Fibroblast of lung (primary cell): Measurements from ENCODE around the gene SGCD. TPM values are rescaled to one million over a fixed set of nuclear protein-coding genes. Genes with fewer than 3 reads are reported as not detected.

Experiments used
- DNase-seq, 2 donors: peaks; one replicate each; pipeline versions ENCODE4 v3.0.0 to v3.0.0-alpha.2; 2010; ENCODE audit warnings: low read depth in 2 of 2
- H2AFZ ChIP-seq: 2 replicates; pipeline ENCODE4 v1.5.1; 2012; ENCODE audit warnings: low read length, control low read depth, inconsistent platforms
- H3K27ac ChIP-seq: 2 replicates; pipeline ENCODE4 v1.5.1; 2011; ENCODE audit warnings: low read length, control low read depth; ENCODE audit not compliant: insufficient read depth
- H3K27me3 ChIP-seq: 2 replicates; pipeline ENCODE4 v1.5.1; 2011; ENCODE audit warnings: mild to moderate bottlenecking, low read length; ENCODE audit not compliant: control insufficient read depth, insufficient read depth
- H3K36me3 ChIP-seq: 2 replicates; pipeline ENCODE4 v1.5.1; 2011; ENCODE audit warnings: low read length; ENCODE audit not compliant: control insufficient read depth, insufficient read depth
- H3K4me1 ChIP-seq: 2 replicates; pipeline ENCODE4 v1.5.1; 2011; ENCODE audit warnings: low read length; ENCODE audit not compliant: control insufficient read depth, insufficient read depth; ENCODE audit errors: extremely low read depth
- H3K4me2 ChIP-seq: 2 replicates; pipeline ENCODE4 v1.5.1; 2011; ENCODE audit warnings: low read length, control low read depth; ENCODE audit not compliant: insufficient read depth; ENCODE audit errors: extremely low read depth
- H3K4me3 ChIP-seq, 4 experiments: fragments of 200-600 bp in 1 of 4; sonication (generic) in 1 of 4; replicated peaks in 1 of 4; 2 replicates each; pipeline ENCODE4 v1.5.1; 2011 to 2016; ENCODE audit warnings: low read length in 4 of 4, low read depth in 3 of 4, mild to moderate bottlenecking in 3 of 4, control low read depth in 2 of 4, inconsistent platforms in 1 of 4, mixed read lengths in 1 of 4; ENCODE audit not compliant: insufficient read depth in 1 of 4; ENCODE audit errors: control extremely low read depth in 1 of 4
- H3K79me2 ChIP-seq: 2 replicates; pipeline ENCODE4 v1.5.1; 2012; ENCODE audit warnings: mild to moderate bottlenecking, low read length, inconsistent platforms; ENCODE audit not compliant: control insufficient read depth, insufficient read depth
- H3K9ac ChIP-seq: 2 replicates; pipeline ENCODE4 v1.5.1; 2011; ENCODE audit warnings: mild to moderate bottlenecking, low read length, control low read depth; ENCODE audit not compliant: insufficient read depth
- H3K9me3 ChIP-seq: 2 replicates; pipeline ENCODE4 v1.5.1; 2012; ENCODE audit warnings: low read depth, low read length; ENCODE audit not compliant: control insufficient read depth, insufficient read depth
- H4K20me1 ChIP-seq: 2 replicates; pipeline ENCODE4 v1.5.1; 2011; ENCODE audit warnings: low read length; ENCODE audit not compliant: control insufficient read depth, insufficient read depth; ENCODE audit errors: extremely low read depth
- EZH2 ChIP-seq: IDR thresholded peaks from 2 replicates; pipeline ENCODE4 v1.5.1; 2012; ENCODE audit warnings: low read length, control low read depth, mild to moderate bottlenecking; ENCODE audit errors: missing control alignments
- polyA plus RNA-seq, 2 donors: library from polyadenylated mRNA; depleted of rRNA in 1 of 2; stranded (reverse) in 1 of 2; unstranded in 1 of 2; fragments of >200 nt; gene quantifications; 2 replicates each; pipeline ENCODE4 v1.2.1, GENCODE V29; 2011 to 2012; ENCODE audit warnings: missing spikeins in 1 of 2
- total RNA-seq: library from RNA; depleted of rRNA; stranded (reverse); fragments of >200 nt; gene quantifications from 2 replicates; pipeline ENCODE4 v1.2.1, GENCODE V29; 2014
- TF ChIP-seq, protein P1 (sequence below), 2 donors: IDR thresholded peaks in 1 of 2; conservative IDR thresholded peaks in 1 of 2; 1 replicate in 1 of 2; 2 replicates in 1 of 2; pipeline ENCODE4 v1.5.1; 2011 to 2012; ENCODE audit warnings: low read length in 2 of 2, control low read depth in 1 of 2, inconsistent platforms in 1 of 2, low read depth in 1 of 2, mild to moderate bottlenecking in 1 of 2

The SGCD gene
- total and polyA plus RNA-seq, 2 donors (not counting 1 experiment from before 2014, with no cell fraction given) = 13.3 to 67.5 TPM

DNA sequence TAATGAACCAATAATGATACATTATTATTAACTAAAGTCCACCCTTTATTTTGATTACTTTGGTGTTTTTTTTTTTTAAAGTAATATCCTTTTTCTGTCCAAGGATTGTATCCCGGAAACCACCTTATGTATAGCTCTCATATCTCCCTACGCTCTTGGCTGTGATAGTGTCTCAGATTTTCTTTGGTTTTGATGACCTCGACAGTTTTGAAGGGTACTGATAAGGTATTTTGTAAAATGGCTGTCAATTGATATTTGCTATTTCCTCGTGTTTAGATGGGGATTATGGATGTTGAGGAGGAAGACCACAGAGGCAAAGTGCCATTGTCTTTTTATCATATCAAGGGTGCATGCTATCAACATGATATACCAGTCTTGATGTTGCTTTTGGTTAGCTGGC, 259.0 kb downstream of the SGCD start:
- Histone ChIP-seq H3K27ac (no peak overlapping the region), H3K36me3 (no peaks in the 10 kb centered on the region), H3K4me2 (no peak overlapping the region), H3K9me3 (no peaks in the 10 kb centered on the region), H4K20me1 (no peaks in the 10 kb centered on the region), H3K27me3 (no peaks in the 10 kb centered on the region), H3K79me2 (no peaks in the 10 kb centered on the region), H3K4me1 (no peaks in the 10 kb centered on the region), H3K4me3 (no peak overlapping the region), H3K9ac (no peak overlapping the region), H2AFZ (no peak overlapping the region)
- no peak for DNase-seq
- TF ChIP-seq EZH2 = no peak
- TF ChIP-seq, protein P1, sequence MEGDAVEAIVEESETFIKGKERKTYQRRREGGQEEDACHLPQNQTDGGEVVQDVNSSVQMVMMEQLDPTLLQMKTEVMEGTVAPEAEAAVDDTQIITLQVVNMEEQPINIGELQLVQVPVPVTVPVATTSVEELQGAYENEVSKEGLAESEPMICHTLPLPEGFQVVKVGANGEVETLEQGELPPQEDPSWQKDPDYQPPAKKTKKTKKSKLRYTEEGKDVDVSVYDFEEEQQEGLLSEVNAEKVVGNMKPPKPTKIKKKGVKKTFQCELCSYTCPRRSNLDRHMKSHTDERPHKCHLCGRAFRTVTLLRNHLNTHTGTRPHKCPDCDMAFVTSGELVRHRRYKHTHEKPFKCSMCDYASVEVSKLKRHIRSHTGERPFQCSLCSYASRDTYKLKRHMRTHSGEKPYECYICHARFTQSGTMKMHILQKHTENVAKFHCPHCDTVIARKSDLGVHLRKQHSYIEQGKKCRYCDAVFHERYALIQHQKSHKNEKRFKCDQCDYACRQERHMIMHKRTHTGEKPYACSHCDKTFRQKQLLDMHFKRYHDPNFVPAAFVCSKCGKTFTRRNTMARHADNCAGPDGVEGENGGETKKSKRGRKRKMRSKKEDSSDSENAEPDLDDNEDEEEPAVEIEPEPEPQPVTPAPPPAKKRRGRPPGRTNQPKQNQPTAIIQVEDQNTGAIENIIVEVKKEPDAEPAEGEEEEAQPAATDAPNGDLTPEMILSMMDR (conservative IDR thresholded peaks at IDR 0.05 in 1 of 2, IDR thresholded peaks at IDR 0.05 in 1 of 2; ENCODE audit: low read depth in 1 of 2, low read length in 2 of 2) = no peak

DNA sequence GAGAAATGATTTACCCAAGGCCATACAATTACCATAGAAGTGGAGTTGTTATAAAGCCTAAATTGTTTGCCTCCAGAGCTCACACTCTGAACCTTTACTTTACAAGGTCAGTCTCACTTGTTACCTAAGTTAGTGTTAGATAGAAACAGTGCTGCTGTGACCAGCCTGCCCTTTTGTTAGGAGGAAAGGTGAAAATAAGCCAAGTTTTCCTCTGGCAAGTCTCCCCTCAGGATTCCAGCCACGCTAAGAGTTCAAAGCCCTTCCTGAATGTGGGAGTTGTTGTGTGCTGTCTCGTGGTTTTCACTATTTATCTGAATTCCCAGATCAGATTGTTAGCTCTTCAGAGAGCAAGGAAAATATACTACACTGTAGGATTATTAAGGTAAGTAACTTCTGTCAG, 260.0 kb downstream of the SGCD start:
- Histone ChIP-seq H3K79me2 (no peaks in the 10 kb centered on the region), H3K27ac (no peak overlapping the region), H2AFZ (no peak overlapping the region), H3K4me3 (no peak overlapping the region), H3K4me1 (no peaks in the 10 kb centered on the region), H3K36me3 (no peaks in the 10 kb centered on the region), H3K4me2 (no peak overlapping the region), H3K9ac (no peak overlapping the region), H3K27me3 (no peaks in the 10 kb centered on the region), H3K9me3 (no peaks in the 10 kb centered on the region), H4K20me1 (no peaks in the 10 kb centered on the region)
- no peak for DNase-seq
- TF ChIP-seq EZH2 = no peak
- TF ChIP-seq, protein P1 (conservative IDR thresholded peaks at IDR 0.05 in 1 of 2, IDR thresholded peaks at IDR 0.05 in 1 of 2; ENCODE audit: low read depth in 1 of 2, low read length in 2 of 2) = no peak

DNA sequence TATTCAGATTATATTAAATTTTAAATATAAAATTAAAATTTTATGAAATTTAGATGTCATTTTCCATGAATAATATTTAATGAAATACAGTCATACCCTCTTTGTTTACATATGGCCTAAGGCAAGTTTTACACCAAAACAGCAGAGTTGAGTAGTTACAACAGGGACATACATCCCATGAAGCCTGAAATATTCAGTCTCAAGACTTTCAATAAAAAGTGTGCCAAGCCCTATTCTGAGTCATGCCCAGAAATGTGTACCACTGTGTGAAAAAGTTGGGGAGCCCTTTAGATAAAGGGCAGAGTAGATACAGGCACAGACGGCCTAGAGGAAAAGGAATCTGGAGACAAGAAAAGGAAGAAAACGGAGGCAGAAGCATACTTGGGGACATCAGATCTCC, 261.3 kb downstream of the SGCD start:
- H3K36me3 ChIP-seq = no peaks in the 10 kb centered on the region
- H3K79me2 ChIP-seq = no peaks in the 10 kb centered on the region
- no peaks in the 10 kb centered on the region for H3K4me1 ChIP-seq
- H3K27ac ChIP-seq = no peak overlapping the region
- TF ChIP-seq EZH2 = no peak
- TF ChIP-seq, protein P1 (conservative IDR thresholded peaks at IDR 0.05 in 1 of 2, IDR thresholded peaks at IDR 0.05 in 1 of 2; ENCODE audit: low read depth in 1 of 2, low read length in 2 of 2) = no peak
- no peaks in the 10 kb centered on the region for H4K20me1 ChIP-seq
- no peak overlapping the region for H3K4me2 ChIP-seq
- no peak for DNase-seq
- H2AFZ ChIP-seq = no peak overlapping the region
- H3K9me3 ChIP-seq = no peaks in the 10 kb centered on the region
- no peak overlapping the region for H3K9ac ChIP-seq
- H3K27me3 ChIP-seq = no peaks in the 10 kb centered on the region
- no peak overlapping the region for H3K4me3 ChIP-seq
